GM18873 (cell line): ENCODE data around the gene DTD1.
"Not testable (repeated sequence)": the region's sequence is repeated elsewhere in the genome, so short reads cannot be mapped to it uniquely, and the experiment has no call there.

Experiments
- ATAC-seq: cut with Tn5 transposase; IDR thresholded peaks from one replicate; pipeline ENCODE4 v1.9.1; 2021; ENCODE audit warnings: mild to moderate bottlenecking, moderate library complexity, moderate number of reproducible peaks; ENCODE audit not compliant: unreplicated experiment, low FRiP score

The DTD1 gene

GRCh38 chr20:18780385-18781130 is 192.7 kb downstream of the DTD1 start:
- no peak for ATAC-seq

DNA sequence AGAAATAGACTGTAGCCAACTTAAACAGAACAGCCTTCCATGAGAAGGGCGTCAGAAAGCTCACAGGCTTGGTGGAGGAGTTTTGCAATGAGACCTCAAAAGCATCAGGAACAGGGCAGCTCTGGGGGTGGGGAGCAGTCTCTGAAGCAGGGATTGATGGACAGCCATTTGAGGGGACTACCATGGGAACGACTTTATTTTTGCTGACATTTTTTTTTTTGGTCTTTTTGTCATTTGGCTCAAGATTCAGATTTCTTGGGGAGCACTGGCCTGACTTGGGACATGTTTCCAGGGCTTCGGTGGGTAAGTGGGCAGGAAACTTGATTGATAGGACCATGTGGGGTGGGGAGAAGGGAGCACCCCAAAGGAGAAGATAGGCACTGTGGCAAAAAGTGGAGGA is 193.7 kb downstream of the DTD1 start:
- no peak for ATAC-seq

DNA sequence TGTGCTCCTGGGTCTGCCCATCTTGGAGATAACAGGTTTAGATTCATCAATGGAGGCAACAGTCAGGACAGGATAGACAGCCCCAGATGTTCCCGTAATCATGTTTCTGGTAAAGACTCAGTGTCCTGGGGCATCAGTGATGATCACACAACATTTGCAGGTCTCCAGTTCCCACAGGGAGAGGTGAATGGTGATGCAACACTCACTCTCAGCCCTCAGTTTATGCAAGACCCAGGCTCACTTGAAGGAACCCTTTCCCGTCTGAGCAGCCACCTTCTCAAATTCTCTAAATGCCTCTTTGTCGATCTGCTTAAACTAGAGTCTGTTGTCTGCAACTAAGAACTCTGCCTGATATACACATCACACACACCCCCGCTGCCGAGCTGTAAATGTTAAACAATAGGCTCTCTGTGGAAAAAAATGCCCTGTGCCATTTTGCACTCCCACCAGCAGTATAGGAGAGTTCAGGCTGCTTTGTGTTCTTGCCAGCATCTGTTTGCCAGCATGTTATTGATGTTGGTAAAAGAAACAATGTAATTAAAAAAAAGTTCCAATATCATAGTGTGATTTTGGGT is 195.6 kb downstream of the DTD1 start:
- ATAC-seq = no peak

DNA sequence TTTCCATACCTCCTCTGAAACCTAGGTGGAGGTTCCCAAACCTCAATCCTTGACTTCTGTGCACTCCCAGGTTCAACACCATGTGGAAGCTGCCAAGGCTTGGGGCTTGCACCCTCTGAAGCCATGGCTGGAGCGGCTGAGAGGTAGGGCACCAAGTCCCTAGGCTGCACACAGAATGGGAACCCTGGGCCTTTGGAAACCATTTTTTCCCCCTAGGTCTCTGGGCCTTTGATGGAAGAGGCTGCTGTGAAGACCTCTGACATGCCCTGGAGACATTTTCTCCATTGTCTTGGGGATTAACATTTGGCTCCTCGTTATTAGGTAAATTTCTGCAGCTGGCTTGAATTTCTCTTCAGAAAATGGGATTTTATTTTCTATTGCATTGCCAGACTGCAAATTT is 199.2 kb downstream of the DTD1 start:
- not testable (repeated sequence) for ATAC-seq

GRCh38 chr20:18788021-18788420 is 200.2 kb downstream of the DTD1 start:
- no peak for ATAC-seq

GRCh38 chr20:18790787-18791186 is 202.9 kb downstream of the DTD1 start:
- no peak for ATAC-seq

GRCh38 chr20:18793625-18794427 is 206.0 kb downstream of the DTD1 start:
- peak; percentile 96 for ATAC-seq

GRCh38 chr20:18794428-18794787 is 206.6 kb downstream of the DTD1 start:
- ATAC-seq = no peak

DNA sequence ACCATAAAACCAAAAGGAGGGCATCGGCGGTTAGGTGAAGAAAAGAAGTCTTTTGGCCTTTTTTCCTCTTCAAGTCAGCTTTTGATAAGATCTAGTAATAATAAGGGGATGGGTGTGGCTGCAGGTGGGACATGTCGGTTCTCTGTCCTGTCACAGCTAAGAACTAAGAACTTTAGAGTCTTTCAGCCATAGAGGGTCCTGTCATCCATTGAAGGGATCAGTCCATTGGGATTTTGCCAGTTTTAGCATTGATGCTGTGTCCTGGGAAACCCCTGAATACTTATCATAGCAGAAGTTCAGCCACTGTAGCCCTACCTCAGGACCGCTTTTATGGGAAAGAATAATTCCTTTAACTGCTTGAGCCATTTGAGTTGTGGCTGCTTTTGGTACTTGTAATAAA is 207.5 kb downstream of the DTD1 start:
- no peak for ATAC-seq

DNA sequence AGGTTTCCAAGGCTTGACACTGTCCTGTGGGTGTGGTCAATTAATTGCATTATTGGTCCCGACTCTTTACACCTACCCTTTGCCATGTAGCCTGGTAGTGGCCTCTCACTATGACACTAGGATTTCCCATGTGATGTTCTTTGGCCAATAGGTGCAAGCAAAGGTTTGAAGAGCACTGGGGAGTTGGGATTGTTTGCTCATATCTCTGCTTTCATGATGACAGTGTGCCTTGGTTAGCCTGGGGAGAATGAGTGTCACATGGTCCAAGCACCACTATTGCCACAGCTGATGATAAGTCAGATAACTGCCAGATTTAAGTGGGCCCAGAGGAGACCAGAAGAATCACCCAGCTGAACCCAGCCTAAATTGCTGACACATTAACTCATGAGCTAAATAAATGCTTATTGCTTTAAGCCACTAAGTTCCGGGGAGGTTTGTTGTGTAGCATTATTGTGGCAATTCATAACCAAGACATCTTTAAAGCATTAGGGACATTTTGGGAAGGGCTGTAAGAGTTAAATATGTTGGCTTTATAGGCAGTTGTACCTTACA is 208.5 kb downstream of the DTD1 start:
- no peak for ATAC-seq

DNA sequence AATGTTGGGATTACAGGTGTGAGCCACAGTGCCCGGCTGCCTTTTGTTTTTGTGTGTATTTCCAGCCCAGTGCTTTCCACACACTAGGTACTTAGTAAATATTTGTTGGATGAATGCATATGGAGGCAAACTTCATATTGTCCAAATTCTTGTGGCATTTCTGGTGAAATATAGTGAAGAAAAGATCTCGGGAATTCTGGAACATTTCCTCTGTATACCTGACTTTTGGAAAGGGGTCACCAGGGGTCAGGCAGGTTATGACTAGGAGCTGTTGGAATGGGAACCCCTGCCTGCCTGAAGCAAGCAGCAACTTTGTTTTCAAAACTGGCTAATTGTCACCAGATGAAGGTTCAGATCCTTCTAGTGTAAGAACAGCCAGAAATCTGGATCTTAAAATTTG is 213.7 kb downstream of the DTD1 start:
- no peak for ATAC-seq

DNA sequence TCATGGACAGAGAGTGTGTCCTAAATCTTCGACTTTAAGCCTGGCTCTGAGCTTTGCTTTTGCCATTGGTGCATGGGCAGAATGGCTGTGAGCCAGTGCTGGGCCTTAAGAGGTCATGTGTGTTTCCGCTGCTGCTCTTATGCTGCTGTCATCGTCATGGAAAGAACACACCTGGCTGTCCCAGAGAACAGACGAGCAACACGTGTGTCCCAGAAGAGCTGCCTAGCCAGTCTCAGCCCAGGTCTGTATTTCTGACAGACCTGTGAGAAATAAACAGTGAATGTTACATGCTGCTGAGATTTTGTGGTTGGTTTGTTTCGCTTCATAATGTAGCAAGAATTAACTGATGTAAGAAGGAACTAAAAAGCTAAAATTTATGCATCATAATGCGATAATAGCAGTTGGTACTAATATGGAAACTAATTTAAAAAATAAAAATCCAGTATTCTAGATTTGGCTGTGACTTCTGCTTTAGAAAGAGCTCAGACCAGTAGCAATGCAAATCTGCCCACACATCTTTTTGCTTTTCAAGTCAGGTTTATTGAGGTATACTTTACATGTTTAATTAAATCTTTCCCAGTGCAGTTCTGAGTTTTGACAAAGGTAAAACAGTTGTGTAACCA is 214.3 kb downstream of the DTD1 start:
- ATAC-seq = no peak

DNA sequence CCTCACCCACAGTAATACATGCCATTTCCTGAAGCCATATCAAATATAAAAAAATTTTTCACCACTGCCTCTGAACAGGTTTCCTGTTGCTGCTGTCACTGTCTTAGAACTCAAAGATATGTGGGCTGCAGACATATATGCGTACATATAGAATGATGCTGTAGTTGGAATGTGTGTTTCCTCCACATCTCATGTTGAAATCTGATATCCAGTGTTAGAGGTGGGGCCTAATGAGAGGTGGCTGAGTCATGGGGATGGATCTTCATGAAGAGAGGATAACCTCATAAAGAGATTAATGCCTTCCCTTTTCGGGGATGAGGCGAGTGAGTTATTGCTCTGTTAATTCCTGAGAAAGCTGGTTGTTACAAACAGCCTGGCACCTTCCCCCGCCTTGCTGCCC is 218.0 kb downstream of the DTD1 start:
- ATAC-seq = no peak

- ATAC-seq = no peak
Observed at GRCh38 chr20:18808712-18809111, 220.9 kb downstream of the DTD1 start.

DNA sequence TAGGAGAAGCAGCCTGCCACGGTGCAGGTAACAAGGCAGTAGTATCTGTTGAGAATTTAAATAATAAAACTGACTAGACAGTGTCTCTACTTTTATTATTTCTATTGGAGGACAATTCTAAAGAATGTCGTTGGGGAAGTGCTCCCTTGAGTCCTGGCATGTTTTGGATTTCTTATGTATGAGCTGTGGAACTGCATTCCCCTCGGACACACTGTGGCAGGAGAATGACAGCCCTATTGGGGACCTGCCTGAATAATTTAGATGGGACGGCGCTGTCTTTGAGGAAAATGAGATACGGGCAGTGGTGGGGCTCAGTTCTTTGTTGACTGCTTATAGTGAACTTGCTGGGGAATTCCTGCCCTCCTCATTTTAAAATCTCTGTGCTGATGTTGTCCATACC is 223.3 kb downstream of the DTD1 start:
- ATAC-seq = no peak

DNA sequence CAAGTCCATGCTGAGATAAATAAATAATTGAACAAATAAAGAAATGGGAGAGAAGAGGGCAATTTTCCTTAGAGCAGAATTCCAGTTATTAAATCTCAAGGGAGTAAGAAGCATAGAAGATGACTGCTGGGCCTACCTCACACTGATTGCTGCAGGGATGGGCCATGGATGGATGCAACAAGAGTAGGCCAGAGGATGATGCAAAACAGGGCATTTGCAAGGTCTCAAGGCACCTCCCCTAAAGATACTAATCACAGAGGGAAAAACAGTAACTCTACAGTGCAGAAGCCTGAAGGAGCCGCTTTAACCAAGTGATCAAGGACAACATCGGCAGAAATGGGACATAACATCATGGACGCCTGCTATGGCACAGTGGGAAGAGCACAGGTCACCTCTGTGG is 224.1 kb downstream of the DTD1 start:
- no peak for ATAC-seq

GRCh38 chr20:18813483-18813882 is 225.6 kb downstream of the DTD1 start, which contains the start of gene SCP2D1:
SCP2D1 (plus strand) TSS chr20:18813783; CDS start chr20:18813816, 33 bp downstream.
- ATAC-seq = no peak

GRCh38 chr20:18815194-18815942 is 227.5 kb downstream of the DTD1 start:
- ATAC-seq = no peak
